Measurements from ENCODE around the gene USH1C. TPM values are rescaled to one million over a fixed set of nuclear protein-coding genes. Genes with fewer than 3 reads are reported as not detected.

The USH1C gene
- total RNA-seq, 2 donors from 2014 or later, result 0.68 TPM; not detected in 1

DNA sequence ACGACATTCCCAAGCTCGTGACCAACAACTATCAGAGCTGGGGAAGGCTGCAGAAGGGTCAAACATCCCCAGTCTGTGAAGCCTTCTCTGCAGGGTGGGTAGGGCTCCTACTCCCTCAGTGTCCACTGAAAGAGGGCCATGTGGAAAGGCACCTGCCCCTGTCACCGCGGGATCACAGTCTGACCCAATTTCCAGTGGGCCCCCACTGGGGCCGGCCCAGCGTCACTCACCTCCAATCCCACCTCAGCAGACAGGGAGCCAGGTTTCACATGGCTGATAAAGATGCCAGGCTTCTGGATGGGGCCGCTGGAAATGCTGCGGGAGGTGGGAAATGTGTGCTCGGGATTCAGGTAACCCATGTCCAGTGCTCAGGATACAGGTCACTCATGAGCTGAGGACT lies 20.0 kb downstream of the USH1C start:
- Histone ChIP-seq H3K4me1 (ENCODE audit: control insufficient read depth in 1 of 2, low read depth in 2 of 2) (no peaks in the 10 kb centered on the region), H3K36me3 (no peaks in the 10 kb centered on the region), H3K27me3 (replicated peaks; ENCODE audit: insufficient read depth) (no peaks in the 10 kb centered on the region), H3K27ac (no peak overlapping the region), H3K4me3 (no peak overlapping the region), H3K9me3 (no peaks in the 10 kb centered on the region)
- no peak for ATAC-seq (ENCODE audit: insufficient number of reproducible peaks, low FRiP score, low read depth)
- DNase-seq (ENCODE audit: low spot score), result no peak
- TF ChIP-seq, protein P1, sequence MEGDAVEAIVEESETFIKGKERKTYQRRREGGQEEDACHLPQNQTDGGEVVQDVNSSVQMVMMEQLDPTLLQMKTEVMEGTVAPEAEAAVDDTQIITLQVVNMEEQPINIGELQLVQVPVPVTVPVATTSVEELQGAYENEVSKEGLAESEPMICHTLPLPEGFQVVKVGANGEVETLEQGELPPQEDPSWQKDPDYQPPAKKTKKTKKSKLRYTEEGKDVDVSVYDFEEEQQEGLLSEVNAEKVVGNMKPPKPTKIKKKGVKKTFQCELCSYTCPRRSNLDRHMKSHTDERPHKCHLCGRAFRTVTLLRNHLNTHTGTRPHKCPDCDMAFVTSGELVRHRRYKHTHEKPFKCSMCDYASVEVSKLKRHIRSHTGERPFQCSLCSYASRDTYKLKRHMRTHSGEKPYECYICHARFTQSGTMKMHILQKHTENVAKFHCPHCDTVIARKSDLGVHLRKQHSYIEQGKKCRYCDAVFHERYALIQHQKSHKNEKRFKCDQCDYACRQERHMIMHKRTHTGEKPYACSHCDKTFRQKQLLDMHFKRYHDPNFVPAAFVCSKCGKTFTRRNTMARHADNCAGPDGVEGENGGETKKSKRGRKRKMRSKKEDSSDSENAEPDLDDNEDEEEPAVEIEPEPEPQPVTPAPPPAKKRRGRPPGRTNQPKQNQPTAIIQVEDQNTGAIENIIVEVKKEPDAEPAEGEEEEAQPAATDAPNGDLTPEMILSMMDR (IDR thresholded peaks at IDR 0.05), result no peak

DNA sequence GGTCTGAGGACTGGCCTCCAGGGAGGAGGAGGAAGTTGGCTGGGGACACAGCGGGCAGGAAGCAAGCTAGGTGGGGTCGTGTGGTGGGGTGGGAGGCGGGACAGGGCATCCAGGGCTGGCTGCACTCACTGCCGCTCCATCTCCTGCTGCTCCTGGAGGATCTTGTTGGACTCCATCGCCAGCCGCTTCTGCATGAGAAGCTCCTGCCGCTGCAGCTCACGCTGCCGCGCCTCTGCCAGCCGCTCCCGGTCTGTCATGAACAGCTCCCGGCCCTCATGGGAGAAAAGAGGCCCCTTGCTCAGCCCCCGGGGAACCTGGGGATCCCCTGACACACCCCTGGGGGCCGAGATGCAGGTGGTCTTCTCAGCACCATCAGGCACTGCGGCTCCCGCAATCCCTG lies 21.6 kb downstream of the USH1C start:
- TF ChIP-seq, protein P1 (IDR thresholded peaks at IDR 0.05), result no peak
- no peaks in the 10 kb centered on the region for H3K4me1 ChIP-seq (ENCODE audit: control insufficient read depth in 1 of 2, low read depth in 2 of 2)
- ATAC-seq (ENCODE audit: insufficient number of reproducible peaks, low FRiP score, low read depth) (no peak), DNase-seq (ENCODE audit: low spot score) (no peak)
- no peaks in the 10 kb centered on the region for H3K36me3 ChIP-seq
- H3K4me3 ChIP-seq, result no peak overlapping the region
- no peaks in the 10 kb centered on the region for H3K27me3 ChIP-seq (replicated peaks; ENCODE audit: insufficient read depth)
- H3K9me3 ChIP-seq, result no peaks in the 10 kb centered on the region
- H3K27ac ChIP-seq, result no peak overlapping the region

DNA sequence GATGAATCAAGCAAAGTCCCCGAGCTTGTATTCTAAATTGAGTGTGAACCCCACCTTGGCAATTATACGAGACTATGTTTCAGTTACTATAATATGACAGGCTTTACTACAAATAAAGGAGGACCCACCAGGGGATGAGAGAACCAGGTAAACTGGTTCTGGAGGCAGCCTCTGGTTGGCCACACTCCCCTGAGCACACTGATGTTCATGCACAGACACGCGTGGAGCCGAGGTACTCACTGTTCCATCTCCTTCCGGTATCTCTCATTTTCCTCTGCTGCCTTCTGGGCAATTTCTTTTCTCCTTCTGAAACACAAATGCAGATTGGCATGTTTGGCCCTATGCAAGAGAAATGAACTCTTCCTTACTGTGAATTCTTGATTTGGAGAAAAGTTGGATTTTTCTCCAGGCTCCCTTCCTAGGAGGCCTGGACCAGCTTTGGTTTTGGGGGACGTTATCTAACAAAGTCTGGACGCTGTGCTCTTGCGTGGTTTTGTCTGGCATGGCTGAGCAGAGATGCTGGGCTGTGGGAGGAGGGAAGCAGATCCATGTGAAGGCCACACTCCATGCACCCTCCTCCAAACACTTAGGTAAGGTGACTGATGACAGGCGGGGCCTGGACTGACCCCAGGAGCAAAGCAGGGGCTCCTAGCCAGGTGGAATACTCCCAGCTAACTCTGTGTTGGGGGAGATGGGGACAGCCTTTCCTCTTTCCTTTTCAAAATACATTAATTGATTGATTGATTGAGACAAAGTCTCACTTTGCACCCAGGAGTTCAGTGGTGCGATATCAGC lies 22.9 kb downstream of the USH1C start:
- TF ChIP-seq, protein P1 (IDR thresholded peaks at IDR 0.05), result no peak
- Histone ChIP-seq H3K4me1 (ENCODE audit: control insufficient read depth in 1 of 2, low read depth in 2 of 2) (no peaks in the 10 kb centered on the region), H3K27me3 (replicated peaks; ENCODE audit: insufficient read depth) (no peaks in the 10 kb centered on the region), H3K9me3 (no peaks in the 10 kb centered on the region), H3K27ac (no peak overlapping the region), H3K36me3 (no peaks in the 10 kb centered on the region), H3K4me3 (no peak overlapping the region)
- DNase-seq (ENCODE audit: low spot score) (no peak), ATAC-seq (ENCODE audit: insufficient number of reproducible peaks, low FRiP score, low read depth) (no peak)

DNA sequence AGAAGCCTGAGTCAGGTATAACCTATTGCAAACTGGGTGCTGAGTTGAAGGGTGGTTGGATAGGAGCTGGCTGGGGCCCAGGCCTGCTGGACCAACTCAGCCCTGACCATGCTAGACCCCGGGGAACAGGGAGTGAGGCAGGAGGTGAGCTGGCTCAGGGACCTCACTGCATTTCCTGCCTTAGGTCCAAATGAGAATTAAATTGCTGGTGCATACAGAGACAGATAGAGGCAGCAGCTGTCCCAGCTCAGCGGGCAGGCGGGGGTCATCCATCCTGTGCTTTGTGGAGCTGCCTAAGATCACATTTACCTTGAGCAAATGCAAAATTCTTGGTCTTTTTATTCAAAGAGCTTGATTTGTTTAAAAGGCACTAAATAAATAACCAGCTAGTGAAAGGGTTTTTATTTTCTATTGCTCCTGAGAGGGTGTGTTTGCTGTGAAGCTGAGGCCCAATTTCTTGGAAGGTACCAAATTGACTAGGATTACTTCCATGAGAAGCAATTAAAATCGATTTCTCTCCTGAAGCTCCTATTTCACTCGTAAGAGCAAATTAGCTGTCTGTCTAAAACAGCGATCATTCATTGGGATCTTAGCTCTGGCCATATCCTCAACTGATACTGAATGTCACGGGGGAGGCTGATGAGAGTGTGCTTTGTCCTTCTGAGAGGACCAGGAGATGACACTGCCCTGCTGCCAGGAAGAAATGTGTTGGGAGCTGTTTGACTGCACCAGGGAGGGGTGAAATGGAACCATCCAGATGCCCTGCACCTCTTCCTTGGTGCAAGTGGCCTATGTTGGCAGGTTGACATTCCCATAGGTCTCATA lies 24.9 kb downstream of the USH1C start:
- ATAC-seq (ENCODE audit: insufficient number of reproducible peaks, low FRiP score, low read depth), result no peak
- Histone ChIP-seq H3K27me3 (replicated peaks; ENCODE audit: insufficient read depth) (no peaks in the 10 kb centered on the region), H3K36me3 (no peaks in the 10 kb centered on the region), H3K4me1 (ENCODE audit: control insufficient read depth in 1 of 2, low read depth in 2 of 2) (no peaks in the 10 kb centered on the region), H3K4me3 (no peak overlapping the region), H3K9me3 (no peaks in the 10 kb centered on the region), H3K27ac (no peak overlapping the region)
- no peak for DNase-seq (ENCODE audit: low spot score)
- TF ChIP-seq, protein P1 (IDR thresholded peaks at IDR 0.05), result no peak

DNA sequence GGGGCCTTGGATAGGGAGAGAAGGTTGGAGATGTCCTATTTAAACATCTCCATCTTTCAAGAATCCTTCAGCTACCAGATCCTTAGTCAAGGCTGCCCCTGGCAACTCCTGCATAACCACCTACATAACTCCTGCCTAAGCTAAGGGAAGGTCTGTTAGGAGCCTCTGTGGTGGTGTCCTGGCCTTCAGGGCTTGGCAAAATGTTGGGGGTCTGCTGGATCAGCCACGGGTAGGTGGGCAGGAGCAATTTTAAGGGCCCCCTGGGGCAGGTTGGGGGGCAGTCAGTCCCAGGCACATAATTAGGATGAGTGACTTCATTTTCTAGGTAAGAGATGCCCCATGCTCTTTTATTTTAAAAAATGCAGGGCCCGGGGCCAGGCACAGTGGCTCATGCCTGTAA lies 25.9 kb downstream of the USH1C start:
- no peaks in the 10 kb centered on the region for H3K9me3 ChIP-seq
- no peak overlapping the region for H3K27ac ChIP-seq
- no peaks in the 10 kb centered on the region for H3K4me1 ChIP-seq (ENCODE audit: control insufficient read depth in 1 of 2, low read depth in 2 of 2)
- ATAC-seq (ENCODE audit: insufficient number of reproducible peaks, low FRiP score, low read depth) (no peak), DNase-seq (ENCODE audit: low spot score) (no peak)
- H3K27me3 ChIP-seq (replicated peaks; ENCODE audit: insufficient read depth), result no peaks in the 10 kb centered on the region
- H3K4me3 ChIP-seq, result no peak overlapping the region
- H3K36me3 ChIP-seq, result no peaks in the 10 kb centered on the region
- TF ChIP-seq, protein P1 (IDR thresholded peaks at IDR 0.05), result no peak
